GM19025 (cell line): ENCODE data around the gene TYW1.
"Not testable (repeated sequence)": the region's sequence is repeated elsewhere in the genome, so short reads cannot be mapped to it uniquely, and the experiment has no call there.

Experiments
- ATAC-seq: cut with Tn5 transposase; IDR thresholded peaks from one replicate; pipeline ENCODE4 v1.9.1; 2021; ENCODE audit warnings: mild to moderate bottlenecking, low read depth, moderate library complexity; ENCODE audit not compliant: unreplicated experiment

TYW1 gene

GRCh38 chr7:67182956-67183750 lies 186.5 kb downstream of the TYW1 start:
- ATAC-seq: not testable (repeated sequence)

GRCh38 chr7:67184912-67185659 lies 188.5 kb downstream of the TYW1 start:
- peak; percentile 36 for ATAC-seq

- peak; percentile 92 for ATAC-seq
Measured at GRCh38 chr7:67185660-67186129, 189.1 kb downstream of the TYW1 start.

- ATAC-seq: not testable (repeated sequence)
Measured at GRCh38 chr7:67189160-67189559, 192.5 kb downstream of the TYW1 start.

- ATAC-seq: not testable (repeated sequence)
Measured at GRCh38 chr7:67189801-67190465, 193.3 kb downstream of the TYW1 start.

- ATAC-seq: not testable (repeated sequence)
Measured at GRCh38 chr7:67191002-67191720, 194.5 kb downstream of the TYW1 start.

GRCh38 chr7:67192123-67192702 lies 195.6 kb downstream of the TYW1 start:
- ATAC-seq: not testable (repeated sequence)

- ATAC-seq: not testable (repeated sequence)
Measured at GRCh38 chr7:67192889-67193613, 196.4 kb downstream of the TYW1 start.

- ATAC-seq: not testable (repeated sequence)
Measured at GRCh38 chr7:67196176-67196575, 199.5 kb downstream of the TYW1 start.

- not testable (repeated sequence) for ATAC-seq
Measured at GRCh38 chr7:67198865-67199526, 202.4 kb downstream of the TYW1 start.

- ATAC-seq: not testable (repeated sequence)
Measured at GRCh38 chr7:67205772-67206171, 209.1 kb downstream of the TYW1 start.

GRCh38 chr7:67206452-67206851 lies 209.8 kb downstream of the TYW1 start:
- ATAC-seq: no peak

GRCh38 chr7:67208656-67209055 lies 212.0 kb downstream of the TYW1 start:
- ATAC-seq: not testable (repeated sequence)

- ATAC-seq: no peak
Measured at GRCh38 chr7:67209256-67209655, 212.6 kb downstream of the TYW1 start.

- no peak for ATAC-seq
Measured at GRCh38 chr7:67210567-67210966, 213.9 kb downstream of the TYW1 start.

GRCh38 chr7:67211650-67212330 lies 215.2 kb downstream of the TYW1 start:
- not testable (repeated sequence) for ATAC-seq

- ATAC-seq: not testable (repeated sequence)
Measured at GRCh38 chr7:67213038-67213437, 216.4 kb downstream of the TYW1 start.

- not testable (repeated sequence) for ATAC-seq
Measured at GRCh38 chr7:67223551-67223950, 226.9 kb downstream of the TYW1 start.
